T1000 (cell line): Measurements from ENCODE around the gene NKTR.

ENCODE experiments used
- DNase-seq: peaks from one replicate; lab custom pipeline; 2025; ENCODE audit warnings: mixed read lengths; lab: John Stamatoyannopoulos, UW

Gene NKTR

DNA sequence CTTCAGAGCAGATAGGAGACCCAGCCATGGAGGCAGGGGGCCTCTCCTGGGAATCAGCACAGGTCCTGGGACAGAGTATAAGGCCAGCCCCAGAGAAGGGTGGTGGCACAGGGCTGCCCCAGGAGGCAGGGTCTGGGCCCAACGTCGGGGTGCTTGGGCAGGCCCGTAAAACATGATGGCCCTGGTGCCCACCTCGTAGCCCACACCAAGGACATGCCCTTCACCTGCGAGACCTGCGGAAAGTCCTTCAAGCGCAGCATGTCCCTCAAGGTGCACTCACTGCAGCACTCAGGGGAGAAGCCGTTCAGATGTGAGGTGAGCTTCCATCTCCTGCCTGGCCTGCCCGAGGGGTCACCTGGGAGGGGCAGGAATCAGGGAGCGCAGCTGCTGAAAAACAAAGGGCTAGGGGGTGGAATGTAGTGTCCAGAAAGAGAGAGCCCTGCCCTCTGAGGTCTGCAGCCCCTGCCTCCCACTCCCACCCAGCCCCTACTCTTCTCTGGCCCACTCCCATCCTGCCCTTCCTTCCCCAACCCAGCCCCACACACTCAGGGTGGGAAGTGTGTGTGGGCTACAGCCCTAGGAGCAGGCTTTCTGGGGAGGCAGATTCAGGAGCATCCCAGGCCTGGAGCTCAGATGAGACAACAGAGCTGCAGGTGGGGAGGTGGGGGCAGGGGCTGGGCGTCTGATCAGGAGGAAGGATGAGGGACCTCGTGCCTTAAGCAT, 62.5 kb downstream of the NKTR start:
- no peak for DNase-seq

DNA sequence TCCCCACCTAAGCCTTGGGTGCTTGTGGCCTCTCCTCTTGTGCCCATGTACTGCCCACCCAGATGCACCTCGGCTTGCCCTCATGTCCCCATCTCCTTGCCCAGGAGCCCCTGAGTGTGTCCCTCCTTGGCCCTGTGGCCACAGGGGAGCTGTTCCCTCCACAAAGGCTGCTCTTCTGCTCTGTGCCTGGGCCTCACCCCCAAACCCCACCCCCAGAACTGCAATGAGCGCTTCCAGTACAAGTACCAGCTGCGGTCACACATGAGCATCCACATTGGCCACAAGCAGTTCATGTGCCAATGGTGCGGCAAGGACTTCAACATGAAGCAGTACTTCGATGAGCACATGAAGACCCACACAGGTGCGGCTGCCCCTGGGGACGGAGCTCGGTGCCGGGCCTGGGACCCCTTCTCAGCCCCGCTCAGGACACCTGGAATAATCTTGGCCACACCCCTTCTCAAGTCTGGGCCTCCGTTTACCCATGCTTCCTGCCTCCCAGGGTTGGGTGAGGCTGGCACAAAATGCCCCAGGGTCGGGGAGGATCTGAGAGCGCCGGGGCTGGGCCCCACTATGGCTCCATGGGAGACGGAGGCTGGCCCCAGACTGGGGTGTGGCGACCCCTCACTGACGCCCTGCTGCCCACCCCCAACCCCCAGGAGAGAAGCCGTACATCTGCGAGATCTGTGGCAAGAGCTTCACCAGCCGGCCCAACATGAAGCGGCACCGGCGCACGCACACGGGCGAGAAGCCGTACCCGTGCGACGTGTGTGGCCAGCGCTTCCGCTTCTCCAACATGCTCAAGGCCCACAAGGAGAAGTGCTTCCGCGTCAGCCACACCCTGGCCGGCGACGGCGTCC, 63.3 kb downstream of the NKTR start:
- no peak for DNase-seq

DNA sequence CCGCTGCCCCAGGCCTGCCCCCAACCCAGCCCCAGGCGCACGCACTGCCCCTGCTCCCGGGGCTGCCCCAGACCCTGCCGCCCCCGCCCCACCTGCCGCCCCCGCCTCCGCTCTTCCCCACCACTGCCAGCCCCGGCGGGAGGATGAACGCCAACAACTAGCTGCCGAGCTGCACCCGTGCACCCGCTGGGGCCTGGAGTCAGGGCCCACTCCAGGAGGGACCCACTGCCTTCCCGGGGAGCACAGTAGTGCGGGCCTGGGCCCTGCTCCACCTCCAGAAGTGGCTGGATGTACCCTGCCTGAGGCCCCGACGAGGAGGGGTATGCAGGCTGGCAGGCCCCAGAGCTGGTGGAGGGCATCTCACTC, 63.9 kb downstream of the NKTR start:
- DNase-seq: no peak

DNA sequence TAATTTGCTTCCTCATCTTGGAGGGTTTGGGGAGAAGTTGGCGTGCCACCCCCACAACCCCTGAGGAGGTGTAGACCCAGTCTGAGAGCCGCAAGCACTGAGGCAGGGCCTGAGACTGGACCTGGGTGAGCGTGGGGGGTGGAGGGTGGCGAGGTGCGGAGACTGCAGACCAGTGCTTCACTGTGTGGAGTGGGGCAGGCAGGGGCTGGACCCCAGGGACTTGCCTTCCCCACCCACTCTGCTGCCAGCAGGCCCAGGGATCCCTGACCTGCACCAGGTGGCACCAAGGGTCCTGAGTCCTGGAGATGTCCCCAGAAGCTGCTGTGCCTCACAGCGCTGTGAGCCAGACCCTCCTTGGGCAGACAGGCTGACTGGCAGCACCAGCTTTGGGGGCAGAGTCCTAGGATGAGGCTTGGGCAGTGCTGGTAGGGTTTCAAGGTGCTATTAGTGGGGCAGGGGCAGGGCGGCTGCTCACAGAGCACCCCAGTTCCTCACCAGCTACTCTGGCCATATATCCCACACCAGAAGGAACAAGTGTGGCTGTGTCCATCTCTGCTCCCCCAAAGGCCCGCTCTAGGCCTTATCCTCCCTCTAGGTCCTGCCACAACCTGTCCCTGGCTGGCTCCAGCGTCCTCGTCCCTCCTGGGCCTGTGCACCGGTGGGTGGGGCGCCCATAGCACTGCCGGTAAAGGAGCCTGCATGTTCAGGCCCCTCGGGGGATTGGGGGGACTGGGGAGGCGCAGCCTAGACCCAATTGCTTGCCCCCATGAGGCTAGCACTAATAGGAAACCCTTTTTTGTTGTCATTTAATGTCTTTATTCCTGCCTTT, 64.8 kb downstream of the NKTR start:
- DNase-seq: no peak

DNA sequence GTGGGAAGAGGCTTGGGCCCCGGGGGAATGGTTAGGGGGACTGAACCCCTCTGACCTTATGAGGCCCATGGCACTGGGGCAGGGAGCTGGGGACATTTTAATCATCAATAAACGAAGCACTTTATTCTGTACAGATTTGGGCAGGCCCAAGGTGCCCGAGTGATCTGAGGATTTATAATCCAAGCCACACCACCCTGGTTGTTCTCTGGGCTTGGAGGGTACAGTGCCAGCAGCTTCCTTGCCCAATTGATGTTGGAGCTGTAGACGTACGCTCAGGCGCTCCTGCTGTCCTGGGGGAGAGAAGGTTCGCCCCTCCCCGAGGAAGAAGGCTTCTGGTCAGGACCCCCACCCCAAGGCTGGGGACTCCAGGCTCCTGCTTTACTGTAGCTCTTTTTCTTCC, 65.5 kb downstream of the NKTR start:
- no peak for DNase-seq

DNA sequence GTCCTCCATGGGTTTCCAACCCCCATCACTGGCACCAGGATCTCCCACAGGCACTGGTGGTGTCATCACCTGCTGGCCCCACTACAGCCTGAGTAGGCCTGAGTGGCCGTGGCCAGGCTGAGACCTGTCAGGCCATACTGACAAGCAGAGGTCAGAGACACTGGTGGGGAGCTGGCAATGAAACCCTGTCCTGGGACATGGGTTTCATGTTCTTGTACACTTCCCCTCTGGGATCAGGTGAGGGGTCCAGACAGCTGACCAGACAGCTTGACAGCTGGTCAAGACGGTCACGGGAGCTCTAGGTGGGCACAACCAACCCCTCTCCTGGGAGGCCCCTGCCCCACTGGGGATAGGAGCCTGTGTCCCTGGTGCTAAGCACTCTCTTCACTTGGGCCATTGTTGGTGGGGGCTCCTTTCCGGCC, 66.1 kb downstream of the NKTR start:
- no peak for DNase-seq

DNA sequence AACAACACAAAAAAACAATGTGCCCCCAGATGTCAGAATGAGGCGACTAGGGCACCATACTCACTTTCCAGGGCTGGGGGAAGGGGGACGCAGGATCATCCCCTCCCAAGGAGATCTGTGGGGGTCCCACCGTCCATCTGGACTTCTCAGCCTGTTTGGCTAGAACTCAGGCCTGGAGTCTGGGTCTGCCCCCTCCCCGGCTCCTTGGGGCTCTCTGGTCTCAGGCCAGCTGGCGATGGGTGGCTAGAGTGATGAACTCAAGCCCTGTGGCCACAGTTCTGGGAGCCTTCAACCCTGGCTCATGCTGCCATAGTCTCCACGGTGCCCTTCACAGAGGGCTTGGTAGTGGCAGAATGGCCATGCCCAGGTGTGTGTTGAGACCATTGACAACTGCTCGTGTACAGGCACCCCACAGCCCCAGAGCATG, 66.6 kb downstream of the NKTR start:
- DNase-seq: no peak

DNA sequence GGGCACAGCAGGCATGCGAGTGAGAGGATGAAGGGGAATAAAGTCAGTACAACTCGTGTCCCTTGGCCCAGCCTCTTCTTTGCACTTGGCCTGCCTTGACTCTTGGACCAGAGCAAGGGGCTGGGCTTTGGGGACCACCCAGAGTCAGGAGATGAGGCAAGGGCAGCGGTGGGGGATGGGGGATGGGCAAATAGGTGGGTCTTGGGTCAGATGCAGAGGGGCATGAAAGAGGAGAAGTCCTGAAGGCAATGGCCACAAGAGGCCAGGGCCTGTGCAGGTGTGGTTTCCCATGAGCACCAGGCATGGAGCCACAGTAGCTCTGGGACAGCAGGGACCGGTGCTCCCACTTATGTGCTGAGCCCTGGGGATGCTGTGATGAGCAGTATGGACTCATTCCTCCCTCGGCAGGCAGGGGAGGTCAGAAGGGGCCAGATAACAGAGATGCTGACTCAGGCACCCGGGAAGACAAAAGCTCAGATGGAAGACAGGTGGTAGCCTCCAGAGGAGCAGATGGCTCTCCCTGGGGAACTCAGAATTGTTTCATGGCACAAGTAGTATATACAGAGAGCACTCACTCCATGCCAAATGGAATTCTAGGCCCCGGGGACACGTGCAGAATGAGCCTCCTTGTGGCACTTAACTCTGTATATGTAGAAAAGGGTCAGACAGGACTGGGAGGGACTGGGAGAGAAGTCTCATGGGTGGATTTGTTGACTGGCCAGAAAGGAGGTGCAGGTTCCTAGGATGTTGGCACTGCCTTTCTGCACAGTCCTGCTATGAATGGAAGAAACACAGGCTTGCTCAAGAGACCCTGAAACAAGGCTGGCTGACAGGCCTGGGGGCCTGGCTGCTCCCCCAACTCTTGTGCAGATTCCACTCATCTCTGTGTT, 67.3 kb downstream of the NKTR start:
- DNase-seq: no peak

DNA sequence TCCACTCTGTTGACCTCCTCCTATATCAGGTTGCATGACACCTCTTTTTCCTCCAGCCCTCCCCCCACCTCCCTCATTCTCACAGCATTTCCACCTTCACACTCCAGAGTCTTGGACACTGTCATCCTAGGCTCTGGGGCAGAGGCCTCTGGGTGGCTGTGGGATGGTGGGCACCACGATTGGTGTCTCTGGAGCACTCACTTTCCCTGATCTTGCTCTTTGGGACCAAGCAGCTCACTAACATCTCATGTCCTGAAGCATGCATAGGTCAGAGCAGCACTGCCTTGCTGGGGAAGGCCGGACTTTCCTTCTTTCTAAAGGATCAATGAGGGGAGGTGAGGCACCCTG, 67.9 kb downstream of the NKTR start:
- no peak for DNase-seq

DNA sequence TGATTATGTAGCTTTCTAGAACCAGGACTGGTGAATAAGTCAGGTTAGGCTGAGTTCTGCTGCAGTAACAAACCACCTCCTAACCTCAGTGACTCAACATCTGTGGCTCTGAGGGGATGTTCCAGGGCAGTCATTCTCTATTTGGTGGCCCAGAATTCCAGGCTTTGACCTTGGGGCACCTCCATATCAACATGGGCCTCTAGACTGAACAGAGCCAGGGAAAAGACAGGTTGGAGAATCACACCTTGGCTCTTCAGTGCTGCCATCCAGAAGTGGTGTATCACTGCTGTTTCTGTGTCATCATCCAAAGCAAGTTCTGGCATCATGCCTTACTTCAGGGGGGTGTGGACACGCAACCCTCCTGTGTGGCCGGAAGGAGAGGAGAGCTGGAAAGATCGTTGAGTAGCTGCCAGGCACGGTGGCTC, 68.3 kb downstream of the NKTR start:
- no peak for DNase-seq

DNA sequence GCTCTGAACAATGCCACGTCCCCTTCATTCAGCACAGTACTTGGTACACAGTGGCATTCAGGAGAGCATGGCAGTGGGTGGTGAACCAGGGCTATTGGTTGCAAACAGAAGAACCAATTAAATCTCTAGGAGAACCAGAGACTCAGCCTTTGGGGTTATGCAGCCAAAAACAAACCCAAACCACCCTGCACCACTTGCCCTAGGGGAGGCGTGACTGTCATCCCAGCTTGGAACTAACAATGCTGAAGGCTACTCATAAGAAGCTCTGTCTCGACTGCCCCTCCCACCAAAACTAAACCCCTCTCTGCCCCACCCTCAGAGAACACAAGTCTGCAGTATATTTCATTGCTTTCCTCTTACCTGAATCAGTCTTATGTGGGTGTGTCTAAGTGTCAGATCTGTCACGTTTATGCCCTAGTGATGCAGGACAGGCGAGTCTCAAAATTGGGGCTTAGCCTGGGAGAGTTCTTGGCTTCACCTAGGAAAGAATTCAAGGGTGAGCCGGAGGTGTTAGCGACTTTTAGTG, 69.6 kb downstream of the NKTR start:
- no peak for DNase-seq

DNA sequence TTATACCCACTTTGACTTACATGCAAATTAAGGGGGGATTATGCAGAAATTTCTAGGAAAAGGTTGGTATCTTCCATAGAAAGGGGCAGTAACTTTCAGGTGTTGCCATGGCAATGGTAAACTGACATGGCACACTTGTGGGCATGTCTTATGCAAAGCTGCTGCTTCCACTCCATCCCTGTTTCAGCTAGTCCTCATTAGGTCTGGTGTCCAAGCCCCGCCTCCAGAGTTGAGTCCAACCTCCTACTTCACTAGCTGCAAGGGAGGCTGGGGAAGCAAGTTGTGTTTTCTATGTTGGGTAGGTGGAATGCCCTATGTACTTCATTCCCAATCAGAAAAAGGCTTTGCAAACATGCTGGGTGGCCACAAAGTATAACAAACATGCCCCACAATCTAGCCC, 70.2 kb downstream of the NKTR start:
- no peak for DNase-seq

DNA sequence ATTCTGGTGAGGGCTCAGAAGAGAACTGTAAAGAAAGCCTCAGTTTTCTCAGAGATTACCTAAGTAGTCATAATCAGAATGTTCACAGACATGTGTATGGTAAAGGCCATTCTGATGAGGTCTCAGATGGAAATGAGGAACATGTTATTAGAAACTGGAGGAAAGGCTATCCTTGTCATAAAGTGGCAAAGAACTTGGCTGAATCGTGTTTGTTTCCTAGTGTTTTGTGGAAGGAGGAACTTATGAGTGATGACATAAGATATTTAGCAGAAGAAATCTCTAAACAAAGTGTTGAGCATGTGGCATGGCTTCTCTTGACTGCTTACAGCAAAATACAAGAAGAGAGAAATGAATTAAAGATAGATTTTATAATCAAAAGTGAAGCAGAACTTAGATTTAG, 72.0 kb downstream of the NKTR start:
- DNase-seq: no peak

DNA sequence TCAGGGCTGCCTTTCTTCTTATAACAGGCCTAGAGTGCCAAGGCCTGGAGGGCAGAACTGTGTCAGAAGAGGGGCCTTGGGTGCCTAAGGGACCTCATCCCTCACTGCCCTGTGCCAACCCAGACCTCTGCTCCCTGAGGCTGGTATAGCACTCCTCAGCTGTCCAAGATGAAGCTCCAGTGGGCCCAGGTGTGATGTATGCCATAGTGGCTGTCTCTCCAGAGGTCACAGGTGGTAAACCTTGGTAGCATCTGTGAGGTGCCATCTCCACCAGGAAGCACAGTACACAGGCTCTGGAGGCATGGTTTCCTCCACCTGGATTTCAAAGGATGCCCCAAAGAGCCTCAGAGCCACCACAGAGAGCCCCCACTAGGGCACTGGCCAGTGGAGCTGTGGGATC, 72.6 kb downstream of the NKTR start:
- no peak for DNase-seq

DNA sequence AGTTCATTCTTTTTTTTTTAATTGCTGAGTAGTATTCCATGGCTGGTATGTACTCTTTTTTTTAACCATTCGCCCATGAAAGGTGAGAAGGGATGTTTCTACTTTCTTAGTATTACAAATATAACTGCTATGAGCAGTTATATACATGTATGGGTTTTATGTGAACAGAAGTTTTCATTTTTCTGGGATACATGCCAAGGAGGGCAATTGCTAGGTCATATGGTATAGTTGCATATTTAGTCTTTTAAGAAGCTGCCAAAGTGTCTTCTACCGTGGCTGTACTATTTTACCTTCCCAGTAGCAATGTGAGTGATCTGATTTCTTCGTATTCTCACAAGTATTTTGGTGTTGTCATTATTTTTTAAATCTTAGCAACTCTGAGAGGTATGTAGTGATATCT, 73.7 kb downstream of the NKTR start:
- no peak for DNase-seq

DNA sequence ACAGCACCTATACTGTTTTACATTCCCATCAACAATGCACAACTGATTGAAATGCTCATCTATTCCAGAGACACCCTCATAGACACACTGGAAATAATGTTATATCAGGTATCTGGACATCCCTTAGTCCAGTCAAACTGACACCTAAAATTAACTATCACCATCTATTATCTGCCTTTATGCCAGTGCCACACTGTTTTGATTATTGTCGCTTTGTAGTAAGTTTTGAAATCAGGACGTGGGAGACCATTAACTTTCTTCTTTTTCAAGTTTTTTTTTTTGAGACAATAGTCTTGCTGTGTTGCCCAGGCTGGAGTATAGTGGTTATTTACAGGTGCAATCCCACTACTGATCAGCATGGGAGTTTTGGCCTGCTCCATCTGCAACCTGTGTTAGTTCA, 75.4 kb downstream of the NKTR start:
- no peak for DNase-seq

DNA sequence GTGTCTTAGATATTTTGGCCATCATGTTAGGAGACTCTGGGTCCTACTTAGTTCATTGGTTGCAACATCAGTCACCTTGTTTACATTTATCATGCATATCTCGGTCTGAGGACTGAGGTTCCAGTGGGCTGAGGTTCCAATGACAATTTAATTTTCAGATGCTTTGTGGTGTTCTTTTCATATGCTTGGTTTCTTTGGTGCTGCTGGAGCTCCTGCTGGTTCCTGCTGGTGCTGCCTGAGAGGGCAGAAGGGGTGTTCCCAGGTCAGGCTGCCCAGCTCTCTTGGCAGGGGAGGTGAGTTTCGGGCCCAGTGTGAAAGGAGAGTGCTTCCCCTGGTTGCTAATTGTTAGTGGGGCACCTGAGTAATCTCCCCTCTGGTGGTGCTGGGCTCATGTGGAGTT, 78.0 kb downstream of the NKTR start:
- DNase-seq: no peak

DNA sequence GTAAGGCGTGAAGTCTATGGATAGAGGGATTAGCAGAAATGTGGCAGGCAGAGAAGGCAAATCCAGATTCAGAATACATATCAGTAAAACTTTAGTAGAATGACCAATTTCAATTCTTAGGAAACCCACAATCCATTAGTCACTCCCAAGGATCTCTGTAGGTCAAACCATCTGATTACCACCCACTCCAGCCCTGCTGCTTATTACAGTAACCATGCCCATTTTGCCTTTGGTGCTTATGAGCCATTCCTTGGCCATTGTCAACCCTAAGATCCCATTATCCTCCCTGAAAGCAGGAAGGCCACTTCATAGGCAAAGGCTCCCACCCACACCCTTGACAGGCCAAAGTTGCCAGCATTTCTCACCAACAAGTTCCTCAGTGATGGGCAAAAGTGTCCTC, 79.8 kb downstream of the NKTR start:
- no peak for DNase-seq

DNA sequence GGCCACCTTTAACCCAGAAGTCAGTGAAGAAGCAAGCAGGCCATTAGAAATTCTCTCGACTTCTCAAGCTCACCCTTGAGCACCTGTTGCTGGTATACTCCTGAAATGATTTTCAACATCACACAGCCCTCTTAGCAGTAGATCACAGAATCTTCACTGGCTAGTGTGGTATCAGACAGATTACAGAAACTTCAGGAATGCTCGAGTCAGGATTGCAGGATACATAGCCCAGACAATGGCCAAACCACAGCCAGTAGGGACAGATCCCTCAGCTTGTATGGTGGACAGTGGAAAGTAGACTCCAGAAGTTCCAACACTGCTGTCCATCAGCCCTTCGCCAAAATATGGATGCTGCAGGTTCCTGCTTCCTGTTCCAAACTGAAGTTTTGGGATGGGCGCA, 80.3 kb downstream of the NKTR start:
- no peak for DNase-seq

DNA sequence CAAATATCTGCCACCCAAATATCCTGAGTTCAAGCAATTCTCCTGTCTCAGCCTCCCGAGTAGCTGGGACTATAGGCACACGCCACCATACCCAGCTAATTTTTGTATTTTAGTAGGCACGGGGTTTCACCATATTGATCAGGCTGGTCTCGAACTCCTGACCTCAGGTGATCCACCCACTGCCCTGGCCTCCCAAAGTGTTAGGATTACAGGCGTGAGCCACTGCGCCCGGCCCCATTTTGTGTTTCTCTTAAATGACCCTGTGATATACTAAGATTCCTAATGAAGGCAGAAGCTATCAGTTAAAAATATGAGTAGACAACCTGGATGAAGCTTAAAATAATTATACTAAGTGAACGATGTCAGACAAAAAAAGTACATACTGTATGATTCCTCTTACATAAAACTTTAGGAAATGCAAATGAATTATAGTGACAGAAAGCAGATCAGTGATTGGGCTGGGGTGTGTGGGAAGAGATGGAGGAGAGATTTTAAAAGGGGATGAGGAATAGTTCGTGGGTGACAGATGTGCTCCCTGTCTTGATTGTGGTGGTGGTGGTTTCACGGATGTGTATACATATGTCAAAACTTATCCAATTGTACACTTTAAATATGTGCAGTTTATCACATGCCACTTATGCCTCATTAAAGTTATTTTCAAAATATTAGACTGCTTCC, 81.0 kb downstream of the NKTR start:
- DNase-seq: no peak
